HG02943 (cell line): ENCODE results near the gene CLCNKB.

Experiments used
- ATAC-seq: cut with Tn5 transposase; IDR thresholded peaks from one replicate; pipeline ENCODE4 v1.9.1; 2021; ENCODE audit warnings: mild to moderate bottlenecking, low read depth, moderate library complexity; ENCODE audit not compliant: unreplicated experiment

Gene CLCNKB

DNA sequence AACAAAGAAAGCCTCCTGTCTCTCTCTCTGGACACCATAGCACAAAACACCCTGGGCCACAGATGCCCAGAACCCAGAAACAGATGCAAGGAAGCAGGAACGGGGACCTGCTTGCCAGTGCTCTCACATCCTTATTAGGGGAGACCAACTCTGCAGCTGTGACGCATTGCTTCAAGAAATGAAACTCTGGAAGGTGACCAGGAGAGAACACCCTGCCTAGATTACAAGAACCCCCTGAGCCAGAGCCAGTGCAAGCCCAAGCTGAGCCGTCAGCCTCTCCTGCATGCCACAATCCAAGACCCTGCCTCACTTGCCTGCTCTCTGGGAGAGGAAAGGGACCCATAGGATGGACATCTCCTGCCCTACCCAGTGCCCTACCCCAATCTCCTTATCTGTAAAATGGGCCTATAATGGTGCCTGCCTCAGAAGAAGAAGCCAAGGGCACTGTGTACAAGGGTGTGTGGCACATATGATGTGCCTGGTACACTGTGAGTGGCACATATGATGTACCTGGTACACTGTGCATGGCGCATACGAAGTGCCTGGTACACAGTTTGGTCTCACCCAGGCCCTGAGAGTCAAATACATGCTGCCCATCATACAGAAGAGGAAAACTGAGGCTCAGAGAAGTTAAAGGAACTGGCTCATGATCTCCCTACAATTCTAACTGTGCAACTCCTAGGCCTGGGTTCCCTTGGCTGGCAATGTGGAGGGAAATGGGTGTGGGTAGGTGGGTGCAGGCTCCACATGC, 46.7 kb downstream of the CLCNKB start:
- ATAC-seq = no peak

DNA sequence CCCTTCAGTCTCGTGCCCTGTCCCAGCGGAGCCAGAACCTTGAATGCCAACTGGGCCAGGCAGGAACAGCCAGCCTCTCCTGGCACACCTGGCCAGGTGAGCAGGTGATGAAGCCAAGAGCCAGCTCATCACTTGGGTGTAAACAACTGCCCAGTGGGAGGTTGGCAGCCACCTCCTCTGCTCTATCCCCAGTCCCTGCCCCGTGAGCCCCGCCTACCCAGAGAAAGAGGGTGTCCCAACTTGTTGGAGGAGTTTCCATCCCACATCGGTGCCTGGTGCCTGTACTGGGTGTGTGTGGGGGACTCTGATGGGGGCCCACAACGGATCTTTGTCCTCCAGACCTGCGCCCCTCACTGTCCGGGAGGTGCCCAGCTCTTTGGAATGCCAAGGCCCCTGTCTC, 47.7 kb downstream of the CLCNKB start:
- ATAC-seq = no peak

DNA sequence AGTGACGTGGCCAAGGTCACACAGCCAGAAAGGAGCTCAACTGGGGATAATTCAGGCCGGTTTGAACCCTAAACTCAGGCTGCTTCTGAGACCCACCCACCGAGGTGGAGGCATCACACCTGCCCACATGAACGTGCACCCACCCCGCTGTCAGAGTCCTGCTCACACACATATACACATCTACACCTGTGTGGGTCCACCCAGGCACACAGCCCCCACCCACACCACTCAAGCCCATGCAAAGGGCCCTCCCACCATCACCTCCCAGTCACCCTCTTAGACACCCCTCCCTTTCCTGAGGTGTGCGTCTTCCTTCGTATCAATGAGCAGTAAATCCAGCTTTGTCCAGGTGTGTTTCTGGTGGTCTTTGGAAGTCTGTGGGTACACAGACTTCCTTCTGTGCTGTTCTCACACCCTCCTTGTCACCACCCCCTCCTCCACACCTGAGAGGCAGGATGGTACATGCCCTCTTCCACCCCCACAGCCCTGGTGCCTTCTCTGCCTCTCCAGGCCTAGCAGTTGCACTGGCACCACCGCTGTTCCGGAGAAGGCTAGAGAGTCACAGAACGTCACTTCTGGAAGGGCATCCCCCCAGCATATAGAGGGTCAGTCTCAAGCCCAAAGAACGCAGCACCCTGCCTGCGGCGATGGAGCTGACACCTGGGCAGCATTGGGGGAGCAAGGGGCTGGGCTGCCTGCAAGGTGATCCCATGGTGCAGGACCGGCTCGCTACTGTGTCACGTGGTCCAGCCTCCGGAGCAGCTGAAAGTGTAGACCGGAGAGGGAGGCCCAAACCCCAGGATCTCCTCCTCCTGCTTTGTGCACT, 48.7 kb downstream of the CLCNKB start:
- ATAC-seq = no peak

DNA sequence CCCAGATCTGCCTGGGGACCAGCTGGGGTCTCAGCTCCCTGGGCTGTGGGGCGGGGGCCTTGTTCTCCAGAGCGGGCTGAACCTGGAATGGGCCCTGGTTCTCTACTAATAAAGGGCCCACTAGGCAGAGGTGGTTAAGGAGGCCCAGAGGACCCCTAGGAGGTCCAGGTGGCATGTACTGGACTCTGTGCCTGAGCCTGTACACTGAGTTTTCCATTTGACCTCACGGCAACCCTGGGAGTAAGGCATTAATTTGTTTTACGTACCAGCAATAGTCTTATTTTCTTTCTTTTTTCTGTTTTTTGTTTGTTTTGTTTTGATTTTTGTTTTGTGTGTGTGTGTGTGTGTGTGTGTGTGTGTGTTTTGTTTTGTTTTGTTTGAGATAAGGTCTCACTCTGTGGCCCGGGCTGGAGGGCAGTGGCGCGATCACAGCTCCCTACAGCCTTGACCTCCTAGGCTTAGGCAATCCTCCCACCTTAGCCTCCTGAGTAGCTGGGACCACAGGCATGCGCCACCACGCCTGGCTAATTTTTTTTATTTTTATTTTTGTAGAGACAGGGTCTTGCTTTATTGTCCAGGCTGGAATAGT, 49.4 kb downstream of the CLCNKB start:
- no peak for ATAC-seq

DNA sequence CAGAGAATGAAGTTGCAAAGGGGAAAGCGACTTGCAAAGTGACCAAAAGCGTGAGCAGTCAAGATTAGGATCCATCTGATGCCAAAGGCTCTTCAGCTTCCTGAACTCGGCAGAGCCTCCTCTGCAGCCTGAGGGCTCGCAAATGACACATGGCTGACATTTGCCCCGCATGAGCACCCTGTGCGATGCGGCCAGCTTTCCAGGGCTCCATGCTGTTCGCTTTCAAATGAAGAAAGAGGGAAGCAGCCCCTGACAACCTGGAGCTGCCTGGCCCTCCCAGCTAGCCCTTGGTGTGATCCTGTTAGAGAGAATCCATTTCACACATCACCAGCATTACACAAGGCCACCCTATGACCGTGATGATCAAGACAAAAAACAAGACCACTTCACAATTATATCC, 50.0 kb downstream of the CLCNKB start:
- no peak for ATAC-seq

DNA sequence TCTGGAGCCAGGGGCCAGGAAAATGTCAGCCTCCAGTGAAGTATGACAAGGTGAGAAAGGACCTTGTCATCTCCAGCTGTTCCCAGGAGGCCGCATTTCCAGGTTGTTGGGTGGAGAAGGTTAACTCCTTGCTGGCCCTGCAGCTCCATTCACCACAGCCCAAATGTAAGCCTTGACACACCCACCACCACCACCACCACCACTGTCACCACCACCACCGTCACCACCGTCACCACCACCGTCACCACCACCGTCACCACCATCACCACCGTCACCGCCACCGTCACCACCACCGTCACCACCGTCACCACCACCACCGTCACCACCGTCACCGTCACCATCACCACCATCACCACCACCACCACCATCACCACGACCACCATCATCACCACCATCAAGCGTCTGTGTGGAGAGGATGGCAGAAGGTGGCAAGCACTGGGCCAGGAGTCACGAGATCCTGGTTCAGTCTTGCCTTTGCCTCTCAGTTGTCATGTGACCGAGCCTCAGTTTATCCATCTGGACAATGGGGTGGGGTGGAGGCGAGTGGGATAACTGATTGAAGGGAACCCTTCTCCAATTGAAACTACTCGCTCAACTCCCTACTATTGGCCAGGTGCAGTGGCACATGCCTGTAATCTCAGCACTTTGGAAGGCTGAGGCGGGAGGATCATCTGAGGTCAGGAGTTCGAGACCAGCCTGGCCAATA, 51.0 kb downstream of the CLCNKB start:
- ATAC-seq = no peak

DNA sequence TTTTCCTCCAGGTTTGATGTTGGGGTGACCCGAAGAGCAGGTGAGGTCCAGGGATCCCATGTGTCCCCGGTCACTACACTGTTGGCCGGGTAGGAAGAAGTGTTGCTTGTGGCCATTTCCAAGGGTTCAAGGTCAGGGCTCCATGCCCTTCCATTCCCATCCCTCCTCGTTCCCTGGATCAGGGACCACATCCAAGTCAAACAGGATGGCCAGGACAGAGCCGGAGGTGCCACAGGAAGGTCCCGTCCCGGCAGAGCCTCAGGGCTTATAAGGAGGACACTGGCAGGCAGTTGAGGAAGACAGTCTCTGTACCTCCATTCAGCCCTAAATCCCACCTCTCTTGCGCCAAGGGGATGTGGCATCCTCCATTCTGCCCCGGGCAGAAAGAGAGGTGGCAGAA, 51.9 kb downstream of the CLCNKB start:
- no peak for ATAC-seq

DNA sequence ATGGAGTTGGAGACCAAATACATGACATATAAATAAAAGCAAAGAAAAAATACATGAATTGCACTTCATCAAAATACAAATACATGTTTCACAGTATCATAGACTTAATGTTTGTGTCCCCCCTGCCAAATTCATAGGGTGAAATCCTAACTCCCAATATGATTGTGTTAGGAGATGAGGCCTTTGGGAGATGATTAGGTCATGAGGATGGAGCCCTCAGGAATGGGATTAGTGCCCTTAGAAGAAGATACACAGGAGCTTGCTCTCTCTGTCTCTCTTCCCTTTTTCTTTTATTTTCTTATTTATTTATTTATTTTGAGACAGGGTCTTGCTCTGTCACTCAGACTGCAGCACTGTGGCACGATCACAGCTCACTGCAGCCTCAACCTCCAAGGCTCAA, 55.8 kb downstream of the CLCNKB start:
- ATAC-seq = no peak

DNA sequence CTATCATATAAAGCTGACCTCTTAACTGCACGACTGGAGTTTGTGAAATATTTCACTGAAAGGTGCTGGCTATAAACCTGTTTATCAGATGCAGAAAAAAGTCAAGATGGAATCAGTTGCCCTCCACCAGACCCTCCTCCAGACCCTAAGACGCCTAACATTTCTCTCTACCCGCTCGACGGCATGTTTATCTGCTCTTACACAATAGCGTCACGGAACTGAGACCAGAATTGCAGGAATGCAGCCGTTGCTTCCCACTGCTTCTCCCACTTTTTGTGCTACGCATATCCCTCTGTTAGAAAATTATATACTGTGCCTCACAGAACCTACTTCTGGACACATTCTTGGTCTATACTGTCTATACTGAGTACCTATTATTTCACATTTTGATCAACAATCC, 58.0 kb downstream of the CLCNKB start:
- no peak for ATAC-seq
